NCI-H2107 treated with DMSO at 0.1 percent for 48 hours (cell line): Measurements from ENCODE around the gene ZBTB21.

Source experiments
- DNase-seq: peaks from one replicate; lab custom pipeline; 2025; ENCODE audit not compliant: unreplicated experiment; lab: John Stamatoyannopoulos, UW

ZBTB21 gene

DNA sequence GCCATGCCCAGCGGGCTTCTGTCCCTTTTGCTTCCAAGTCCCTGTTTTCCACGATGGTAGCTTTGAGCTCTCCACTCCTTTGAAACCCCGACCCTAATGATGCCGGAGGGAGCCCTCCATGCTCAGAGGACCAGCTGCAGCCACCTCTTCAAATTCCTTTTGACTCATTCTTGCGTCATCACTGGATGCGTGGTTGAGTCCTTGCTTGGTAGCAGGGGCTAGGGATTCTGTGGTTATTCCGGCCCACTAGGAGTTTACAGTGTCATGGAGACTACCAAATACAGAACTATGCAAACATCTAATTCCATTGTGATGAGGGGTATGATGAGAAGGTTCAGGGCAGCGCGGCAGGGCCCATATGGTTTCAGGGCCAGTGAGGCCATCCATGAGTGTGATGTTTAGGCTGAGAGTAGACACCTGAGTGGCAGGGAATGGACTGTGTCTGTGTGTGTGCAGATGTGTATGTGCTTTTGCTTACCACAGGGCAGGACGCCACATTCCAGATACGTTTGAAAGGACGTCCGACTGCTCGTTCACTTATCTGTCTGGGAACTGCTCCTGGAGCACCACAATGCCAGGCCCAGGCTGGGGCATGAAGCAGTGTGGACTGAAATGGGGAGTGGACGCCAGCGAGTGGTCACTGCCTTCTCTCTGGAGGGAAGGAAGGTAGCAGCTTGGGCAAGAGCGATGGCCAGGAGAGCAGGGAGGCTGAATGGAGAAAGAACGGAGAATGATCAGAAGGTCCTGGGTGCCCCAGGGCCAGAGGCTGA, 30.4 kb upstream of the ZBTB21 start:
- DNase-seq: no peak

DNA sequence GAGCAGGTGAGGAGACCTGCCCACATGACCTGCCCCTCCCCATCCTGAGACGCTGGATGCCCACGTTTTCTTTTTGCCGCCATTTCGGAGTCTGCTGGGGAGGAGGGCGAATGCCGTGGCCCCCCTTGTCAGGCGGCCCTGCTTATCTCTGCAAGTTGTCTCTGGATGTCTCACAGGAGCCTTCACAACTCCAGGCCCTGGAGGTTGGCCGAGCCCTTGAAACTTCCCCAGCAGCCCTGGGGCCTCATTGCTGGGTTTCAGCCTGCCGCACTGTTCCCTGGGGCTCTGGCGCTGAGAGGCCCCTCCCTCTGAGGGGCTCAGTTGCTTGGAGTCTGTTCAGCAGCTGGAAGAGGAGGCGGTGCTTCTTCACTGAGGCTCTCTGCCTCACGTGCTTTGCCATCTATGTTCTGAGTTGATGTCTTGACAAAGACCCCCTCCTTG, 29.8 kb upstream of the ZBTB21 start:
- DNase-seq: no peak

DNA sequence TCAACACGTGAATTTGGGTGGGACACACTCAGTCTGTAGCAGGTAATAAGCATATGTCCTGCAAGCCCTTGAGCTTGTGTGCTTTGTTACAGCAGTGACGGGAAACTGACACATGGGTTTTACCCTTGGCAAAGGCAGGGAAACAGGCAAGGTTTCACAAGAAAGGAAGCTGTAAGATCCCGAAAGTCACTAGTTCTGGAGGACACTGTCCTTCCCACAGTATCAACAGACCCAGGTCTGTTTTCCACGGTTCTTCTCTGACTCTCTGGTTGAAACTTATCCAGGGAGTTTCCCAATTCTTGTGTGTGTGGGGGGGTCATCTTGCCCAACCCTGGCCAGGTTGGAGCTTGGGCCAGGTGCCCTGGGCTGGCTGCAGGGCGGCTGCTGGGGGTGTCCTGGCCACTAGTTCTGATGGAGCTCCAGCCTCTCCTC, 29.3 kb upstream of the ZBTB21 start:
- DNase-seq: no peak

DNA sequence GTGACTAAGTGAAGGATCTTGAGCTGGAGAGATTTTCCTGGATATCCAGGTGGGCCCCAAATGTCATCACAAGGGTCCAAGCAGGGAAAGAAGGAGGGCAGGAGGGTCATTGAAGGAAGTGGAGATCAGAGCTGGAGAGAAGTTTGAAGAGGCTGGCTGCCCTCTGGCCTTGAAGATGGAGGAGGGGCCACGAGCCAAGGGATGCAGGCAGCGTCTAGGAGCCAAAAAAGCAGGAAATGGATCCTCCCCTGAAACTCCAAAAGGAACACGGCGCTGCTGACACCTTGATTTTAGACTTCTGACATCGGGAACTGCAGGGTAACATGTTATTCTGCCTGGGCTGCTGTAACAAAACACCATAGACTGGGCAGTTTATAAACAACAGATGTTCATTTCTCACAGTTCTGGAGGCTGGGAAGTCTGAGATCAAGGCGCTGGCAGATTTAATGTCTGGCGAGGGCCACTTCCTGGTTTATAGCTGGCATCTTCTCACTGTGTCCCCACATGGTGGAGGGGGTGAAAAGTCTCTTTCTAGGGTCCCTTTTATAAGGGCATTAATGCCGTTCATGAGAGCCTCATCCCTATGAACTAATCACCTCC, 28.8 kb upstream of the ZBTB21 start:
- no peak for DNase-seq

DNA sequence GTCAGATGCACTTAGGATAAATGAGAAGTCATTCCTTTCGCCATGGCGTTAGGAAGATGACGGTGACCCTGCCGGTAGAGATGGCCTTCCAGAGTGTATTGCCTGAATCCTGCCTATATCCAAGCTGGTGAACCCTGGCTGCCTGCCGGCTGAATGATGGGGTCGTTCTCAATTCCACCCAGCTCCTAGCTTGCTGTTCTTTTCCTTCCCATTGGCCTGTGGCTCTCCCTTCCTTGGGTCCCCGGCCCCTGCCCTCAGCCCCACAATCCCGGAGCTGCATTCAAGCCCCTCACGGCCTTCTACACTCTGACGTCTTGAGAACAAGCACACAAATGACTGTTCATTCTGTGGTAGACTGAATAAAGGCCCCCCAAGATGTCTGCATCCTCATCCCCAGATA, 28.2 kb upstream of the ZBTB21 start:
- DNase-seq: no peak

DNA sequence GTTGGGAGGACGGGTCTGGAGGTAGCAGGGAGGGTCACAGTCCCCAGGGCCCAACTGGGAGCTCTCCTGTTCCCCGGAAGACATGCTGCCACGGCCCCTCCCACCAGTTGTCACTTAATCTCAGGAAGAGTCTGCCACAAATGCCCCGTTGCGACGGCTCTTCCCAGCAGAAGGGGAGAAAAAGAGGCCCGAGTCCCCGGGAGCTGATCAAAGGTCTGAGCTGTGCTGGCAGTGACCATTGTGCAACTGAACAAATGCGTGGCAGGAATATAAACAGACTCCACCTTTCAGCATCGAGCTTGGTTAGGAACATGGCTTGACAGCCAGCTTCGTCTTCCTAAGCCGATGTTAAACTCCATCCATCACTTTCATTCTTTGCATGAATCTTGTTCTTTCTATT, 27.8 kb upstream of the ZBTB21 start:
- DNase-seq: no peak

DNA sequence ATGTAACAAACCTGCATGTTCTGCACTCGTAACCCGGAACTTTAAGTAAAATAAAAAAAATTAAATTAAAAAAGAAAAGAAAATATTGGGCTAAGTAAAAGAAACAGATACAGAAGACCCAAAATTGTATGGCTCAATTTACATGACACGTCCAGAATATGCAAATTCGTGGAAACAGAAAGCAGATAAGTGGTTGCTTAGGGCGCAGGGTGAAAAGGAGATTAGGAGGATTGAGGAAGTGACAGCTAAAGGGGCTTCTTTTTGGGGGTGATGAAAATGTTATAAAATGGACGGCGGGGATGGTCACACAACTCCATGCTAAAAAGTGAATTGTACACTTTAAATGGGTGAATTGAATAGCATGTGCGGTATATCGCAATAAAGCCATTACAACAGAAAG, 27.4 kb upstream of the ZBTB21 start:
- no peak for DNase-seq

DNA sequence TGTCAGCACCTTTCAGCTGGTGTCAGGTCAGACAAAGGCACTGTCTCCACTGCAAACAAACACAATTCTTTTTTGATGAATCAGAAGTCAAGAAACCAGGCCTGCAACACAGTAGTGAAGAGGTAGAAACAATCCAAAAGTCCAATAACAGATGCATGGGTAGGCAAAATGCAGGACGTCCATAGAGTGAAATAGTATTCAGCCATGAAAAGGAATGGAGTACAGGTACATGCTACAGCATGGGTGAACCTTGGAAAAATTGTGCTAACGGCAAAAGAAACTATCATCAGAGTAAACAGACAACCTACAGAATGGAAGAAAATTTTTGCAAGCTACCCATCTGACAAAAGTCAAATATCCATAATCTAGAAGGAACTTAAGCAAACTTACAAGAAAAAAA, 26.2 kb upstream of the ZBTB21 start:
- no peak for DNase-seq

DNA sequence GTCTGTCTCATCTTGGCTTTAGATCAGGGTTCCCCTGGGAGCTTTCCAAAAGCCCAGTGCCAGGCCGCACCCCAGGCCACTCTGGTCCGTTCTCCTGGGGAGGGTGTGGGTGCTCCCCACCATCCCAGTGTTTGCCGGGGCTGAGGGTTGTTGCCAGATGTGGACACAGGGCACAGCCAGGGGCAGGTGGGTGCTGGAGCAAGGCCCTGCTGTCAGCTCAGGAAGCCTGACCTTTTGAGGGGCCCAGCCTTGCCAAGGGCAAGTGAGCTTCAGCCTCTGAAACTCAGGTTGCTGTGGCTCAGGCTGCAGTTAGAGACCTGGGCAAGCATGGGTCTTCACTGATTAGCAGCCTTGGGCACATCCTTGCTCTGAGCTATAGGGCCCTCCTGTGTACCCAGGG, 22.8 kb upstream of the ZBTB21 start:
- no peak for DNase-seq

DNA sequence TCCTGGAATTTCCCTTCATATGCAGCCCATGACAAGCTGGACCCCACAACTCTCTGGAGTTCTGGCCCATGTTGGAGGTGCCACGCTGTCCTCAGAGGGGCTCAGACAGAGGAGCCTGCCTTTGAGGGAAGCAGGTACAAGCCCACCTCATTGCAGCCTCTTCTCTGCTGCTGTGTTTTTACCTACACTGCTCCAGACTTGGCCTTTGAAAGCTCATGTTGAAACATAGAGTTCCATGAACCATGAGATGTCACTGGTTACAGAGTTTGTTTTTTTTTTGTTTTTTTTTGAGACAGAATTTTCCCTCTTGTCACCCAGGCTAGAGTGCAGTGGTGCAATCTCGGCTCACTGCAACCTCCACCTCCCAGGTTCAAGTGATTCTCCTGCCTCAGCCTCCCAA, 22.1 kb upstream of the ZBTB21 start:
- no peak for DNase-seq

DNA sequence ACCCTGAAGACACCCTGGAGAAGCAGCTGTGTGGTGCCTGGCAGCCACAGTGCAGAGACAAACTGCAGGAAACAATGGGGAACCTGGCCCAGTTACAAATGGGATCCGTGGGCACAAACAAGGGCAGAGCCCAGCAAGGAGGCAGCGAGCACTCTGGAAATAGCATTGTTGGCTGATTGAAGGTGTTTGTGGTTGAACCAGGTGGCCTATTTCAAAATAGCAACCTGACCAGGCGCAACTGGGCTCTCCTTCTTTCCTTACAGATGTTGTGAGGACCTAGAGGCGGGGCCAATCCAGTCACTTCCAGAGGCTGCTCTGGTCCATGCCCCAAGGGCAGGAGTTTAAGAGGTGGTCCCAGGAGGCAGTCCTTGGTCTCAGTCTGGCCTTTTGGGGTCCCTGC, 21.7 kb upstream of the ZBTB21 start:
- DNase-seq: peak; percentile 69

DNA sequence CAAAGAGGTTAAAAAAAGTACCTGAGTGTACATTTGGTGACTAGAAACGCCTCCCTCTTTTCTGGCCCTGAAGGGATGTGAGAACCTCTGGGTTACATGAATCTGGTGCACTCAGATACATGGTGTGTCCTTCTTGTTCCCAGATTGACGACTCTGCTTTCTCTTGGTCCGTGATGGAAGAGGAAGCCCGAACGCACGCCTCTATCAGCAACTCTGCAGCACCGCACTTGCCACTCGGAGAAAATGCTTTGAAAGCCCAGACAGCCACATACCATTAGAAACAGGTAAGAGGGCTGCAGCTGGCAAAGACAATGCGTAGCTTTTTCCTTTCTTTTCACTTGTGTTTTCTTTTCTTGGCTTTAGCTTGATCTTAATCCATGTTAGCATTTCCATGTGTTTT, 21.1 kb upstream of the ZBTB21 start:
- DNase-seq: no peak

DNA sequence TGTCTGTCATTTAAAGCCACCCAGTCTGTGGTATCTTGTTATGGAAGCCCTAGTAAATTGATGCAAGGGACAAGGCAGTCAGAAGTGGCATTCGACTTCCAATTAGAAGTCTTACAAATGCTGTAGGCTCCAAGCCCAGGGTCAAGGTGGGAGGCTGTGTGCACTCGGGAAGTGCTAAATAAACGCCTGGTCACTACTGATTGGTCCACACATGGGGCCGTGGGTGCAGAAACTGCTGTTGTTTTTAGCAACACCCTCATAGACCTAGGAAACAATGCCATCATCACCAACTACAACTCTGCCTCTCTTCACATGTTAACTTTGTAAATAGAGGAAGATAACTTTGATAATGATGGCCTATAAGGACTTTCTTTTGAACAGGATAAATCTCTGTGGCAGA, 20.2 kb upstream of the ZBTB21 start:
- DNase-seq: no peak

DNA sequence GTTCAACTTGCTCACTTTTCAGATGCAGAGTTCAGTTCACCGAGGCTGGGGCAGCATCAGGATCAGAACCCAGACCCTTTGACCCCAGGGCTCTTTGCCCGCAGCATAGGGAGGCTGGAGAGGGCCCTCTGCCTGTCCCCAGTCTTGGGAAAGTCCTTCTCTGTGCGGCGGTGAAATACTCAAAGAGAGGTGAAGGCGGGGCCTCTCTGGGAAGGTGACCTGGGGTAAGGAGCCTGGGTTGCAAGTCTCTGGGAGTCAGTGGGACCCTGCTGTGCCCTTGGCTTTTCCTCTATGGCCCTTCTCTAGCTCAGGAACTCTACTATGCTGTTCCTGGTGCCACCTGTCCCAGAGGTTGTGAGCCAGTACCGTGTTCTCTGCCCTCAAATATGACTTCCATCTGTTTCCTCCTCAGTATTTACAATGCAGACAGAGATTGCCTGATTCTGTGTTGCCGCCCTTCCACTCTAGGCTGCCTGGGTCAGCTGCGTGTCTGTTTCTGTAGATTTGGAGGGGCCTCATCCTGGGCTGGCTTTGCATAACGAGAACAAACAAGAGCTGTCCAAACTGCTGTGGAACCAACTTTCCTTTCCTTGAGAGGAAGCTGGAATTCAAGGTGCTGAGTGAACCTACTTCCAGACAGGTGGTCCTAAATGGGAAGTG, 18.7 kb upstream of the ZBTB21 start:
- no peak for DNase-seq

DNA sequence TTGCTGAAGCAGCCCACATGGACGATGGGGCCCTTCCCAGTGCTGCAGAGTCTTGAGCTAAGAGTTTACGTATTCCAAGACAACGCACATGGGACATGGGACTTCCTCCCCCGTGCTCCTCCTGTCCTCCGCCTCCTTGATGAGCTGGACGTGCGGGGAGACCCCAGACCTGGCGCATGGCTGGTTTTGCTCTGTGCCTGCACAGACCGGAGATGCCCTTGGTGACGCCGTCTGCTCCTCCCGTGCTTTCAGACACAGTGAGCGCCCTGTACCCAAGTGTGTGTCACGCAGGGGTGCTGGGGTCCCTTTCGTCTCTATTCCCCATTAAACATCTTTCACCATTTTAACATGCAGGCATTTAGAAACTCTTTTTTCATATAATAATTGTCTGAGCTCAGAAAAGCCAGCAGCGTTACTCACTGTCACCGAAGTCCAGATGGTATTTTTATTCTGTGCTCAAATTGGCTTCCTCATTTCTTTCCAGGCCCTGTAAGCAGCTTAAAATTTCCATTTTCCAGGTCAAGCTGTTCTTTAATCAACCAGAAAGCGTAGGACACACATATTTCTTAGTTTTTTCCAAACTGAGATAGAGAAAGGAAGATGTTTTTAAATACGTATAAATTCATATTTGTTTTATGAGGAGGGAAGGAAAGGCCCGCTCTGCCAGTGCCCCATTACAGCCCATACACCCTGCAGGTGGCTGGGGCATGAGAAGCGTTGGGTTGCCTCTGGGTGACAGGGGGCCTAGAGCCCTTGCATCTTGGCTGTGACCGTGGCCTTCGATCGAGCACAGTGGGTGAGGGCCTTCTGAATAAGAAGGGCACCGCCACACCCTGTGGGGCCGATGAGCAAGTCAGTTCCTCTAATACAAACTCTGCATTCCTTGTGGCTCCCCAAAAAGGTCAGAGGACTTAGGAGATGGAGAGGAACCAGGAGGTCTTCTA, 17.9 kb upstream of the ZBTB21 start:
- no peak for DNase-seq

DNA sequence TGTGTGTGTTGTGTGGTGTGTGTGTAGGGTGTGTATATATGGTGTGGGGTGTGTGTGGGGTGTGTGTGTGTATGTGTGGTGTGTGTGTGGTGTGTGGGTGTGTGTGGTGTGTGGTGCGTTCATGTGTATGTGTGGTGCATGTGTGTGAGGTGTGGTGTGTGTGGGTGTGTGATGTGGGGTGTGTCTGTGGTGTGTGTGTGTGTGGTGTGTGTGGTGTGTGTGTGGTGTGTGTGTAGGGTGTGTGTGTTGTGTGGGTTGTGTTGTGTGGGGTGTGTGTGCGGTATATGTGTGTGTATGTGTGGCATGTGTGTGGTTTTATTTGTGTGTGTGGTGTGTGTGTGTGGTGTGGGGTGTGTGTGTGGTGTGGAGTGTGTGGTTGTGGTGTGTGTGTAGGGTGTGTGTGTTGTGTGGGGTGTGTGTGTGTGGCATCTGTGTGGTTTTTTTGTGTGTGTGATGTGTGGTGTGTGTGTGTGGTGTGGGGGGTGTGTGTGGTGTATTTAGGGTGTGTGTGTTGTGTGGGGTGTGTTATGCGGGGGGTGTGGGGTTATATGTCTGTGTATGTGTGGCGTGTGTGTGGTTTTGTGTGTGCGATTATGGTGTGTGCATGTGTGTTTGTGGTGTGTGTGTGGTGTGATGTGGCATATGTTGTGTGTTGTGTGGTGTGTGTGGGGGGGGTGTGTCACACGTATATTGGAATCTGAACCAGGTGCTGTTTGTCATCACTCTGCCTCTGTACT, 17.1 kb upstream of the ZBTB21 start:
- DNase-seq: no peak

DNA sequence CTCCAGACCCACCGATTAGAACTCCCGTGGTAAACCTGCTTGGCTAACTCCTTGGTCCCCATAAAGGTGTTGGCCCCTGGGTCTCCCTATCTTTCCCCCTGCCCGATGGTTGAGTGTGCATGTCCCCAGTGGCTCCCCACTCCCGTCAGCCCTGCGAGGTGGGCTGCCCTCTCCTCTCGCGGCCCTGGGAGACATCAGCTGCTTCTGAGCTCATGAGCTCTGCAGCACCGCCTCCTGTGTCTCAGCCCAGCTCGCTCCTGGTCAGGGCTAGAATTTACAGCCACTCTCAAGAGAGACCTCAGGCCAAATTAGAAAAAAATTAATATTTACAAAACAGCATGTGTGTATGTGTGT, 15.9 kb upstream of the ZBTB21 start:
- no peak for DNase-seq

DNA sequence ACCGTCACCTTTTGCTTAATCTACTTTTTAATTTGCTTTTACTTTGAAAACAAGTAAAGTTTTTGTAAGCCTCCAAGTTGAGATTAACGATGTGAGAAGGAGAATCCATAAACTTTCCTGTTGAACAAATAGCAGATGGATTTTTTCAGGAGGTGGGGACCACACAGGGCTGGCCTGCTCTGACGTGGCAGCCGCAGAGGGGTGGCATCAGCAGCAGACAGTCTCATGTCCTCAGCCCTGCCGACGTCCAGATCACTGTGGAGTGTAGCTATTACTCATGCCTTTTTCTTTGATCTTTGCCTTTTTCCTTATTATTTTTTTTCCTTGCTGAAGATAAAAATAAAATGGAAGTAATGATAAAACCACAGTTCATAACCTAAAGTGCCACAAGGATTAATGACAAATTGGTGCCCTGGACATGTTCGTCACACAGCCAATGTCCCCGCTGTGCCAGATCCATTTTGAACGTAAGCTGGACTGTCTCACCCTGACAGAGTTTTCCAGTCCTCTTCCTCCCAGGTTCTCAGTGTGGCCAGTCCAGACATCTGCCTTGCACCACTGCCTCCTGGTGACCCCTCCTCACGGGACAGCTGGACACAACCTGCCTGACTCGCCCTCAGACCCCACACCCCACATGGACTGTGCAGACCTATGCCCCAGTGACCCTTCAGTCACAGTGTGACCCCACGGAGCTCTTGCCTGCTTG, 15.4 kb upstream of the ZBTB21 start:
- no peak for DNase-seq

DNA sequence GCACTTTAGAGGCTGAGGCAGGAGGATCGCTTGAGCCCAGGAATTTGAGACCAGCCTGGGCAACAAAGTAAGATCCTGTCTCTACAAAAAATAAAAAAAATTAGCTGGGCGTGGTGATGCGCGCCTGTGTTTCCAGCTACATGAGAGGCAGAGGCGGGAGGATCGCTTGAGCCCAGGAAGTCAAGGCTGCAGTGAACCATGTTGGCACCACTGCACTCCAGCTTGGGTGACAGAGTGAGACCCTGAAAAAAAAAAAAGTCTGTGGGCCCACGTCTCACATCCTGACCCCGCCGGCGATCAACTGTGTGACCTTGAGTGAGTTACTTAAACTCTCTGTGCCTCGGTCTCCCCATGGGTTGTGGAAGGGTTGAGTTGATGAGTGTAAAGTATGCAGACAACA, 12.7 kb upstream of the ZBTB21 start:
- DNase-seq: no peak

DNA sequence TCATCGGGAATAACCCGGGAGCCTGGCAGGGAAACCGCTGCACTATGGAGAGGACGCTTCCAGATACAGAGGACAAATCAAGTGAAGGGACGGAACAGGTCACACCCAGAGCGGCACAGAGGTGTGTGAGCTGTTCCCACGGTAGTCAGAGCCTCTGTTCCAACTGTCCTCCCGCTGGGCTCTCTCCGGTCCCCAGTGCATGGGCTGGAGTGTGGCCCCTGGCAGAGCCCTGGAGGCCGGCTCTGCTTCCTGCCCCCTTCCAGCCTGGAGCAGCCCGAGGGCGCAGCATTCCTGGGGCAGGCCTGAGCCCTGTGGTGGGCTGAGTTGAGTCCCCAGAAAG, 11.9 kb upstream of the ZBTB21 start:
- DNase-seq: no peak
